HG02678 (cell line): ENCODE data around the gene FKRP.
"Not testable (repeated sequence)": the region's sequence is repeated elsewhere in the genome, so short reads cannot be mapped to it uniquely, and the experiment has no call there.

Experiments
- ATAC-seq: cut with Tn5 transposase; IDR thresholded peaks from one replicate; pipeline ENCODE4 v1.9.1; 2021; ENCODE audit warnings: mild to moderate bottlenecking, moderate library complexity; ENCODE audit not compliant: unreplicated experiment

Gene FKRP, protein sequence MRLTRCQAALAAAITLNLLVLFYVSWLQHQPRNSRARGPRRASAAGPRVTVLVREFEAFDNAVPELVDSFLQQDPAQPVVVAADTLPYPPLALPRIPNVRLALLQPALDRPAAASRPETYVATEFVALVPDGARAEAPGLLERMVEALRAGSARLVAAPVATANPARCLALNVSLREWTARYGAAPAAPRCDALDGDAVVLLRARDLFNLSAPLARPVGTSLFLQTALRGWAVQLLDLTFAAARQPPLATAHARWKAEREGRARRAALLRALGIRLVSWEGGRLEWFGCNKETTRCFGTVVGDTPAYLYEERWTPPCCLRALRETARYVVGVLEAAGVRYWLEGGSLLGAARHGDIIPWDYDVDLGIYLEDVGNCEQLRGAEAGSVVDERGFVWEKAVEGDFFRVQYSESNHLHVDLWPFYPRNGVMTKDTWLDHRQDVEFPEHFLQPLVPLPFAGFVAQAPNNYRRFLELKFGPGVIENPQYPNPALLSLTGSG

DNA sequence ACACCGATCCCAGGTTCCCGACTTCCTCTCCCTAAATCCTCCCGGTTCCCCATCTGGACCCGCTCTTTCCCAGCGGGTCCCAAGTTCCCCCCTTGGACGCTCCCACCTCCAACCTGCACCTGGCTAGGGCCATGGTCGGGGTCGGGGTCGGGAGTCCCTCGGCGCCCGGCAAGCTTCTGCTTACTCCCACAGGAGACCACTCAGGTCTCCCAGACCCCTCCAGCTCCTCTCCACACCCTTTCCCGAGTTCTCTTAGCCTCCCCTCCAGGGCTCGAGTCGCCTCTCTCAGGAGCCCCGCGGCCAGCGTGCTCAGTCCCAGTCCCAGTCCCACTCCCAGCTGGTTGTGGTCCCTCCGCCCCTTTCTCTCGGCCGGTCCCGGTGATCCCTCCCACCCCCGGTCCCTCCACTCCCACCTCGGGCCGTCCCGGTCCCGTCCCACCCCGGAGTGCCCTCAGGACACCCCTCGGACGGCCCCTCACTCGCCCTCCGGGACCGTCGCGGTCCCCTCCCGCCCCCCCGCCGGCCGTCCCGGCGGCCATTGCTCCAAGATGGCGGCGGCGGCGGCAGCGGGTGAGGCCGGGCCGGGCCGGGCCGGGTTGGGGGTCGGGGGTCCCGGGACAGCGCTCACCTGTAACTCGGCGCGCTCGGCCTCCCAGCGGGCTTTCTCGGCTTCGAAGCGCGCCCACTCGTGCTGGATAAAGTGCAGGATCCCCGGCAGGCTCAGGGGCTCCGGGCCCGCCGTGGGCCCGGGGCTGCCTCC is at the start of gene FKRP:
FKRP (plus strand) TSS at position 537 of the 760 bp plus-strand sequence. CDS start 9,394 bp downstream, outside the sequence.
- peak; percentile 51 for ATAC-seq

DNA sequence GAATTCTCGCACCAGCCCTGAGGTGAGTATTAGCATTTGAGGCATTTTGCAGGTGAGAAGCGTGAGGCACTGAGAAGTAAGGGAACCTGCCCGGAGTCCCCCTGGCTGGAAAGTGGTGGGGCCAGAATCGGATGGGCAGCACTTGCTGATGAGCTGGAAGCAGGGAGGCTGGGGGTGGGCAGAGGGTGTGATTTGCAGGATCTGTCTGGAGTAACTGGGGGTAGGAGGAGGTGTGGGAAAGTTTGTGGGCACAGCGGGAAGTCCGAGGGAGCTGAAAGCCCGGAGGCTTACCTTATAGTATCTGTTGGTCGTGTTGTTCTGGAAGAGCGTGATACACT is 49.0 kb upstream of the FKRP start:
- ATAC-seq: no peak

DNA sequence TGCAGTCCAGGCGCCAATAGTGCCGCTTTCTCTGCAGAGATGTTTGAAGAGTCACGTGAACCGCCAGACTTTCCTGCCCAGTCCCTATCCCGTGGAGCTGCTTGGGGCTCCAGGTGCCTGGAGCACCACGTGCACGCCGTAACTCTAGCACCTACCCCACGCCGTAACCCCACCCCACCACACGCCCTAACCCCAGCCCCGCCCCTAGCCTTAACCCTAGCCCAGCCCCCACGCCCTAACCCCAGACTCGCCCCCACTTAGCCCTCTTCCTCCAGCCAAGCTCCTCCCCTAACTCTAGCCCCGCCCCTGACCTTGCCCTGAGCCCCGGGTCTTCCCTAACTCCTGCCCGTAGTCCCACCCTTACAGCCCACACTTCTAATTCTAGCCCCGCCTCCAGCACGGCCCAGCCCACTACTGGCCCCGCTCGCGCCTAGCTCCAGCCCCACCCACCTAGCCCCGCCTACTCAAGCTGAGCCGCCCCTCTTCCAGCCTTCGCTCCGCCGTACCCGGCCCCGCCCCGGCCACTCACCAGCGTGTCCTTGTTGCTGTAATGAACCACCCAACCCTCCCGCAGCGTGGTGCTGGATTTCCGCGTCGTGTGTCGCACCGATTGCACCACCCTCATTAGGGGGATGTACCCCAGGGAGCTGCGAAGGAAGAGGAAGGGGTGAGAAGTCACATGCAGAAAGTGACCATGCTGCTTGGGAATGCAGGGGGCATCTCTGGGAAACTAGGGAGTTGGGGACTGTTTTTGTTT is 48.5 kb upstream of the FKRP start:
- ATAC-seq: no peak

DNA sequence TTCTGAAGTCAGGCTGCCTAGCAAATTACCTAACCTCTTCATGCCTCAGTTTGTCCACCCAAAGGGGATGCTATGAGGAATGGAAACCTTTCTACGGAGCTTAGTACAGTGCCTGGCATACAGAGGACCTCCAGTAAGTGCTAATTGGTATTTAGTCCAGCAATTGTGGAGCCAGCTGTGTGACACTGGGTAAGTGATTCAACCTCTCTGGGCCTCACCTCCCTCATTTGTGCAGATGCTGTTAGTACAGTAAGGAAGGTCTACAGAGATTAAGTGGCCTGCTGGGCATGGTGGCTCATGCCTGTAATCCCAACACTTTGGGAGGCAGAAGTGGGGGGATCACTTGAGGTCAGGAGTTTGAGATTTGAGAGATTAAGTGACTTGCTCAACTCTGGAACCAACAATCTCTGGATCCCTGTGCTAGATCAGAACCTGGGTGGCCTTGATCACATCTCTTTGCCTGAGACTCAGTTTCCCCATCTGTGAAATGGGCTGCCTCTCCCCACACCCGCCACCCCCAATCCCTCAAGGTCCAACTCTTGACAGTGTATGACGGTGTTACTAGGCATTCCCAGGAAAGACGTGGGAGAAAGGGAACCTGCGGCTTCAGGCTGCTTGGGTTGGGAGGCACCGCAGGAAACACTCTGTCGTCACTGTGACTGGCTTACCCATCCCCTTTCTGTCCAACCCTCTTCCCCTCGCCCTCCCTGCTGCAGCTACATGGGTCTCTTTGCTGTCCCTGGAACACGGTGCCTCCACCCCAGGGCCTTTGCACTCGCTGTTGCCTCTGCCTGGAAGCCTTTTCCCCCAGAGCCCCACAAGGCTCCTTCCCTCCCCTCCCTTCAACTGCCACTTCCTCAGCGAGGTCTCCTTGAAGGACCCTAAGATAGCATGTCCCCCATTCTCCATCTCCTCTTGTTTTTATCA is 47.2 kb upstream of the FKRP start:
- ATAC-seq: no peak

DNA sequence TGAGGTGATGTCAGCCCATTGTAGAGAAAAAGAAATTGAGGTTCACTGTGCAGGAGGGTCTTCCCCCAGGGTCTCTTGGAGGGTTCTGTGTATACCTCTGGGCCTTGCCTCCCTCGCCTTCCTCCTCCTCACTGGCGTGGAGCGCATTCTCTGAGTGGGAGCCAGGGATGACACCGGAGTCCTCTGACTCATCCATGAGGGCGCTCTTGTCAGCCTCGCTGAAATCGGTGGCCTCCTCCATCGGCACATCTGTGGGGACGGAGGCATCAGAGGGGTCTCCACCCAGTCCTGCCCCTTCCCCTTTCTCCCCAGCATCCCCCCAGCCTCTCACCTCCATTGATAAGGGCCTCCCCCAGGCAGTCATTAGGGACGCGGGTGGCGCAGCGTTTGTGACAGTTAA is 45.2 kb upstream of the FKRP start:
- ATAC-seq: no peak

DNA sequence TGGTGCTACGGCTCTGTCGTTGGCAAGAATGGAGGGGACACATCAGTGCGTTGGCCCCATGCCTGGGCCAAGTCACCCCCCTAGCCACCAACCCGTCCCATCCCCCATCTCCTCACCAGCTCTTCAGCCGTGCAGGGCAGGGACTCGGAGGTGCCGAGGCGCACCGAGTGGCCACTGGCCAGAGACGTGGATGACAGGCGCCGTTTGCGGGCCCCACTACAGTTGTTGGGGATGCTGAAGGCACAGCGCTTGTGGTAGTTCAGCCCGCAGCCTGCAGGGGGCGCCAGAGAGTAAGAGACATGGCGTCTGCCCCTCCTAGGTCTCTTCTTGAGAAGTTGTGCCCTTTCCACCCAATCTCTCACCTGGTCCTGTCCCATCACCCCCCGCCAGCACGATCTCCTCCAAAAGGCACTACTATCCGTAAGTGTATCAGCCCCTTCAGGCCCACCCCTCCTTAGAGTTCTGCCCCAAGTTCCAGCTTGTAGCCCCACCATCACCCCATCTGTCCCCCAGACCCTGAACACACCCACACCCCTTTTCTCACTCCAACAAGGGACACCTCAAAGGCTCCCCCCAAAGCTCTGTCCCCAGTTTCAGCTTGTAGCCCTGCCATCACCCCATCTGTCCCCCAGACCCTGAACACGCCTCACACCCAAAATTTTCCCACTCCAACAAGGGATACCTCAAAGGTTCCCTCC is 41.3 kb upstream of the FKRP start:
- no peak for ATAC-seq

DNA sequence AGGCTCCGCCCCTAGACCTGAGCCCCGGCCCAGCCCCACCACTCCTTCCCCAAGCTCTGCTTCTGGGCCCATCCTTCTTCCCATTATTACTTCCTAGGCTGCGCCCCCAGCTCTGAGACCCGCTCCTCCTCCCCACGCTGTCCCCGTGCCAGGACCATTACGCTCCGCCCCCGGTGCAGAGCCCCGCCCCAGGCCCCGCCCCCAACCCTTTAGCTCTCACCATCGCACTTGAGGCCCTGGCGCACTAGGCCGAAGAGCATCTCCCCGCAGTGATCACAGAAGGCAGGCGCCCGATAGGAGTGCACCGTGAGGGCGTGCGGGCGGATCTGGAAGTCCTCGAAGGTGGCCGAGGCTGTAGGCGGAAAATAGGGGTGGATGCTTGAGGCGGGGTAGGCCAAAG is 35.2 kb upstream of the FKRP start:
- no peak for ATAC-seq

DNA sequence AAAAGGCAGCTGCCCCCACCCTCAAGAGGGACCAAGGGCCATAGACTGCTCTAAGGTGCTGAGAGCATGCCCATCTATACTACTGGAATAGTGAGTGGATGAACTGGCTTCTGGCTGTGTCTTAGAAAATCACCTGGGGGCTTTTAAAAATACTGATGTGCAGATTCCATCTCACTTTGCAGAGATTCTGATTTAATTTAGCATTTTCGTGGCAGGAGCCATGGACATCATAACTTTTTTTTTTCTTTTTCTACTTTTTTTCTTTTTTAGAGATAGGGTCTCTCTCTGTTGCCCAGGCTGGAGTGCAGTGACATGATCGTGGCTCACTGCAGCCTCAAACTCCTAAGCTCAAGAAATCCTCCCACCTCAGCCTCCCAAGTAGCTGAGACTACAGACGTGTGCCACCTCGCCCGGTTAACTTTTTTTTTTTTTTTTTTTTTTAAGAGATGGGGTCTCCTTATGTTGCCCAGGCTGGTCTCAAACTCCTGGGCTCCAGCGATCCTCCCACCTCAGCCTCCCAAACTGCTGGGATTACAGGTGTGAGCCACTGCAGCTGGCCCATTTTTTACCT is 33.0 kb upstream of the FKRP start:
- ATAC-seq: not testable (repeated sequence)

DNA sequence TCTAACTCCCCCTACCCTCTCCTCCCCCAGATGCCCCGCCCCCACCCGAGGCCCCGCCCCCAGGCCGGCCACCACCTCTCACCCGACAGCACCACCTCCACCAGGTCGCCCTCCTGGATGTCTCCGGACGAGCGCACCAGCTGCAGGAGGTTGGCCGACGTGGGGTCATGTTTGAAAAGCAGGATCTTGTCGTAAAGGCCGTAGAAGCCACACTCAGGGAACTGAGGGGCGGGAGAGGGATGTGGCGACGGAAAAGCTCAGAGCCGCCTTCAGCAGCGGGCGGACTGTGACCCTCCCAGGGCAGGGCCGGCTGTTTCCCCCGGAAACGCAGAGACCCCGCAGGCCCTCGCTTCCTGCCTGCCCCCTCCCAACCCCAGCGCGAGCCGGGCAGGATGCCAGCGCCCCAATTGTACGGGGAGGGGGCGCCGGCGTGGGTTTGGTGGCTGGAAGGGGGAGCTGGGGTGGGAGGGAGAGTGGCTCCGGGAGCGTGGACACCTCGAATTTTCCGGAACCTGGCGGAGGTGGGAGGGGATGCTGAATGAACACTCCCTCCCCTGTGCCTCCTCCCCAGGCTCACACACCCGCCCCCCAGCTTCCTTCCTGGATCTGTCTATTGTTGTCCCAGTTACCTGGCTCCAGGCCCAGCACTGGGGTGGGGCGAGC is 31.9 kb upstream of the FKRP start:
- ATAC-seq: no peak

DNA sequence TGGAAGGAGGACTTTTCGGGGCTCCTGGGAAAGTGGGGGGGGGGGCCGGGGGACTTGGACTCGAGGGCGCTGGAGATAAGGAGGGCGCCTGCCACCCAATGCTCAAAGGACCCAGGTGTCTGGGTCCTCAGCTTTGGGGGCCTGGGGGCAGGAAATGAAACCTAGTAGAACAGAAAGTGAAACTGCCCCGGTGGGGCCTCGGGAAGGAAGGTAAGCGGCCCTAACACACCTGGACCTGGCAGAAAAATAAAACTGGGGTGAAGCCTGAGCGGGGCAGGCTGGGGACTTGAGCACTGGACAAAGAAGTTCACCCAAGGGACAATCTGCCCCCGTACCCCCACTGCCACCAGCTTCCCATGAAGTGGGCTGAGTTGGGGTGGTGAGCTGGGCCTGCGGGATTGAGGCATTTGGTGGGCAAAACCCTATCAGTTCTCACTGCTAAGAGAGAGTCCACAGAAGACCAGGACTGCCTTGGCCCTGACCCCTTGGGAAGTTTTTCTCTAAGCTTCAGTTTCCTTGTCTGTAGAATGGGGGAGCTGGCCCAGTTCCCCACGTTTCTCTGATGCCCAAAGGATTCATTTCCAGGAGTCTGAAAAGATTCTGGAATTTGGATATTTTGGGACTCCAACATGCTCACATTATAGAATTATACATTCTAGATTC is 31.3 kb upstream of the FKRP start:
- no peak for ATAC-seq

DNA sequence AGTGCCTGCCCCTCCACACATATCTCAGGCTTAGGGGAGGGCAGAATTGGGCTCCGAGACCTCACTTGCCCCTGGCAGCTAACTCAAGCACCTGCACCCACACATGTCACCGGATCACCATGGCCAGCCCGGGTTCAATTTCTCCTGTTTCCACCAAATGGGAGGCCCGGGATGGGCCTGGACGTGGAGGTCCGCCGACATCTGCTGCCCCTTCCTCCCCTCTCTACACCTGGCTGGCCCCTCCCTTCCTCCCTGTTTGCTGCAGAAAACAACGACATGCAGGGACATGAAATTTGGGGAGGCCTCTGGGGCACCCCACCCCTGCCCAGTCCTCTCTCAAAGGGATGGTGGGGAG is 30.3 kb upstream of the FKRP start:
- ATAC-seq: no peak

DNA sequence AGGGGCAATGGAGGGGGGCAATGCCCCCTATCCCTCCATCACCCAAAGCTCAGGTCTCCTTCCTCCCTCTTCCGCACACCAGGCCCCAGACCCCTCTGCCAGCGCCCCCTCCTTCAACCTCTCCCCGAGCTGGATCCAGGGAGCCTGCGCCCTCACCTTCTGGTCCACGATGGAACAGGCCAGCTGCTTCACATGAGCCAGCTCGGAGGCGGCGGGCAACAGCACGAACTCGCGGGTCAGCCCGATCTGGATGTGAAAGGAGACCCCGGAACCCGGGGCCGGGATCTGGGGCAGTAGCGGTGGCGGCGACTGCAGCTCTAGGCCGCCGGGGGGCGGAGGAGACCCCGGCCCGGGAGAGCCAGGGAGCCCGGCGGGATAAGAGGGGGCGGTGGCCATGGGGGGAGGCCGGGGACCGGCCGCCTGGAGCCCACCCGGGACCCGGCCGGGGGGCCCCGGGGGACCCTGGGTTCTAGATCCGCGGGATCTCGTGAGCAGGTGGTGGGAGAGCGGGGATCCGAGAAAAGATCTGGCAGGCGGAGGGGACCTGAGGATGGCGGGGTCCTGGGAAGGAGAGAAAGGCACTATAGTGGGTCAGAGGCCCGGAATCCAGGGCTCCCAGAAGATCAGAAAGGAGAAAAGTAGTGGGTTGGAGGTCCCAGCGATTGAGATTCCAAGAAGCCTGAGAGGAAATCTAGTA is 29.7 kb upstream of the FKRP start:
- no peak for ATAC-seq

DNA sequence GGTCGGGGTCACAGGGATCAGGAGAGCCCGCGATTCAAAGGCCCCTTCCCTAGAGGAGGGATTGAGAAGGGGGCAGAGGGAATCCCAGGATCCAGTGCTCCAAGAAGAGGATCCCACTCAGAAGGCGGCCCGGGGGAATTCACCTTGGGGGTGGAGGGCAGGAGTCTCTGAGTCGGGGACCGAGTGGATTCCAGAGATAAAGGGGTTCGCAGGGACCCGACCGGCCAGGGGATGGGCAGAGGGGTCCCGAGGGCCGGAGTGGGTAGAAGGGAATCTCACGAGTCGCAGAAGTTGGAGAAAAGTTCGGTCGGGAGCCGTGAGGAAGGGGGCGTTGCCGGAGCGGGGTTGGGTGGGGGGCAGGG is 29.2 kb upstream of the FKRP start:
- no peak for ATAC-seq

DNA sequence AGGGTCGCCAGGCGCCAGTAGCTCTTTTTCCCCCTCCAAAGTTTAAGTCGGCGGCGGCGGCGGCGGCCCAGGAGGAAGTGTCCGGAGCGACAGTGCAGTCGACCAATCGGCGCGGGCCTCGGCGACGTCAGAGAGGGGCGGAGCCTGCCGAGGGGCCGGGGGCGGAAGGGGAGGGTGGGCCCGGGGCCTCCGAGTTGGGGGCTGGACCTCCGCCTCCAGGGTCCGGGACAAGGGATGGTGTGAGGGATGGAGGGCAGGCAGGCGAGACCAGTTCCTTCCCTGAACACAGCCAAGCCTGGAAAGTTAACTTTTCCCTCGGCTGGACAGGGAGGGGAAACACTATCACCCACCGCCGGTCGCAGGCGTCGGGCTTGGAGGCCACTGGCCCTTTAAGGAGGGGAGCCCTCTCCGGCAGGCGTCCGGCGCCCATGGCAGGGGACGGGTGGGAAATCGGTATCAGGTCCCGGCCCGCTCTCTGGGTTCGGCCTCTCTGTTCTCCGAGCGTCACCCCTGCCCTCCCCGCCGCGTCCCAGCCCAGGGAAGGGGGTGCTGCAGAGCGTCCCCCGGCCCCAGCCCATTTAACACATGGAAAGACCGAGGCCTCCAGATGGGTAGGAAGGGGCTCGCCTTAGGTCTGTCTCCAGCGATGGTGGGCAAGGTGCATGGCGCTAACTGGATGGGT is 28.7 kb upstream of the FKRP start, which contains the start of gene PRKD2:
PRKD2 (minus strand) TSS at position 81 of the 682 bp plus-strand sequence. CDS start 744 bp downstream, outside the sequence.
- peak; percentile 42 for ATAC-seq

DNA sequence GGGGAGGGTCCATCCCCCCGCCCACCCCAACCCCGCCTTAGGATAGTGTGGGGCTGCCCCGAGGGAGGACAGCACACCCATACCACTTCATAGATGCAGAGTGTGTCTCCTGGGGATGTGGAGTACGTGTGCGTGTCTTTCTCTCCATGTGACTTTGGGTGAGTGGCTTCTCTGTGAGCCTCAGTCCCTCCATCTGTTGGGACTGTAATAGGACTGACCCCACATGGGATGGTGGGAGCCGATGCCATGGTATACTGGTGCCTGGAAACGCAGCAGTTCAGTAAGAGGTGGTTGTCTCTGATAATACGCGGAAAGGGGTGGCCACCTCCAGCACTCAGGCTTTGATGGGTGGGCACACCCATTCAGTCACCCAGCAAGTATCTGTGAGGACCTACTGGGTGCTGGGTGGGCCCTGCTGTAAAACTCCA is 28.1 kb upstream of the FKRP start:
- no peak for ATAC-seq

DNA sequence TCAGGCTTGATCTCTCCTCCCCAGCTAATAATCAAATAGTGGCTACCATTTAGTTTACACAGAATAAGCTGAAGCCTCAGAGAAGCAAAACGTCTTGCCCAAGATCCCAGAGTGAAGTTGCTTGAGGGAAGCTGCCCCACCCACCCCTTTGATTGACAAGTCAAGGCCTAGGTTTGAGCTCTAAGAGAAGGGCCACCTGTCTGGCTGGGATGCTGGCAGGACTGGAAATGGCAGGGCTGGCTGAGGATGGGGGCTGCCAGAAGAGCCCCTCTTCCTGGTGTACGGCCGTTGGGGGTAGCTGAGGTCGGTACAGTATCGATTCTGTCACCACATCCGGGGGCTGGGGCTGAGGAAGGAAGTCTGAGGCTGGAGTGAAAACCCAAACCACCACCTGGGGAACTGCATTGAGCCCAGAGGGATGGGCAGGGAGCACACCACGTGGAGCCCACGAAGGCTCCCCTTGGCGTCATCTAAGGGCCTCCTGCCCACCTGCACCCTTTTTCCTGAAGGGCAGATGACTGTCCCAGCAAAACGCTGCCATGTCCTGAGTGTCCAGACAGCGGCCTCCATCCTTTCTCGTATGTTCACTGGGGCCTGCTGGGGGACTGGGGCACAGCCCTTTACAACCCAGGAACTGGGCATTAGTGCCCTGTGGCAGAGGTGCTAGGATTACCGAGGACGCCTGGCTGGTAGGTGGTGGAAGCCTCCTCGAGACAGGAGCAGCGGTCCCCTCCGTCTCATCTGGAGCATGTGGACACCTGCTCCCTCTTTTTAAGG is 27.5 kb upstream of the FKRP start:
- ATAC-seq: peak; percentile 45
